ENCODE data around the gene BMP2K. TPM values are rescaled to one million over a fixed set of nuclear protein-coding genes. Genes with fewer than 3 reads are reported as not detected.

The BMP2K gene
- total and polyA plus RNA-seq, 8 donors: 4.7 to 68.7 (median 17.0) TPM

DNA sequence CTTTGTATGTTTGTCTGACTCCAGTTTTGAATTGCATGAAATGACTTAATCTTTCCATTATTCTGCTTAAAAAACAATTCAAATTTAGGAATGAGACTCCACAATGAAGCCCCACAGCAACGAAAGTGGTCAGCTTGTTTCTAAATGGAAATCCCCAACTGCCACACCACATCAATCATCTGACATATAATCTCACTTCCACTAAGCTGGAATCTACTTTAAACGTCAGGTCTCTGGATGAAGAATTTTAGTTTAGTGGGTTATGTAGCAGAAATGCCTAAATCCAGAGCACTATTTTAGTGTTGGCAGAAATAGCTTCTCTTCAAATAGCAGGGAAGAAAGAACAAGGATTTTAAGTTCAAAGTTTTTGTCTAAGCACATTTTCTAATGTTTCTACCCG is 1.7 kb upstream of the BMP2K start:
- H3K9me3 ChIP-seq: no peaks in the 10 kb centered on the region
- H3K36me3 ChIP-seq: no peaks in the 10 kb centered on the region
- peaks cover 9 to 32% (median 20%) of the 10 kb centered on the region in 4 donors for H3K4me1 ChIP-seq
- intact Hi-C loops (cut with DNase I; ENCODE audit: low total_unique reads): no loop called here
- DNase-seq: peak in 1 of 2 donors; percentile 20
- no peaks in the 10 kb centered on the region for H3K27me3 ChIP-seq
- 29 to 41% (median 31%) methylated on average over 3 of the region's 3 CpGs for WGBS, 5 donors
- no peak overlapping the region for H3K4me3 ChIP-seq
- peak overlapping the region in 4 of 5 donors; percentile 96 to 100 (median 99) for H3K27ac ChIP-seq
- TF ChIP-seq POLR2AphosphoS5 (IDR thresholded peaks at IDR 0.05) (no peak), POLR2A (IDR thresholded peaks at IDR 0.05) (no peak), EP300 (IDR thresholded peaks at IDR 0.05) (no peak)
- TF ChIP-seq, protein P1, sequence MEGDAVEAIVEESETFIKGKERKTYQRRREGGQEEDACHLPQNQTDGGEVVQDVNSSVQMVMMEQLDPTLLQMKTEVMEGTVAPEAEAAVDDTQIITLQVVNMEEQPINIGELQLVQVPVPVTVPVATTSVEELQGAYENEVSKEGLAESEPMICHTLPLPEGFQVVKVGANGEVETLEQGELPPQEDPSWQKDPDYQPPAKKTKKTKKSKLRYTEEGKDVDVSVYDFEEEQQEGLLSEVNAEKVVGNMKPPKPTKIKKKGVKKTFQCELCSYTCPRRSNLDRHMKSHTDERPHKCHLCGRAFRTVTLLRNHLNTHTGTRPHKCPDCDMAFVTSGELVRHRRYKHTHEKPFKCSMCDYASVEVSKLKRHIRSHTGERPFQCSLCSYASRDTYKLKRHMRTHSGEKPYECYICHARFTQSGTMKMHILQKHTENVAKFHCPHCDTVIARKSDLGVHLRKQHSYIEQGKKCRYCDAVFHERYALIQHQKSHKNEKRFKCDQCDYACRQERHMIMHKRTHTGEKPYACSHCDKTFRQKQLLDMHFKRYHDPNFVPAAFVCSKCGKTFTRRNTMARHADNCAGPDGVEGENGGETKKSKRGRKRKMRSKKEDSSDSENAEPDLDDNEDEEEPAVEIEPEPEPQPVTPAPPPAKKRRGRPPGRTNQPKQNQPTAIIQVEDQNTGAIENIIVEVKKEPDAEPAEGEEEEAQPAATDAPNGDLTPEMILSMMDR (IDR thresholded peaks at IDR 0.05): no peak

DNA sequence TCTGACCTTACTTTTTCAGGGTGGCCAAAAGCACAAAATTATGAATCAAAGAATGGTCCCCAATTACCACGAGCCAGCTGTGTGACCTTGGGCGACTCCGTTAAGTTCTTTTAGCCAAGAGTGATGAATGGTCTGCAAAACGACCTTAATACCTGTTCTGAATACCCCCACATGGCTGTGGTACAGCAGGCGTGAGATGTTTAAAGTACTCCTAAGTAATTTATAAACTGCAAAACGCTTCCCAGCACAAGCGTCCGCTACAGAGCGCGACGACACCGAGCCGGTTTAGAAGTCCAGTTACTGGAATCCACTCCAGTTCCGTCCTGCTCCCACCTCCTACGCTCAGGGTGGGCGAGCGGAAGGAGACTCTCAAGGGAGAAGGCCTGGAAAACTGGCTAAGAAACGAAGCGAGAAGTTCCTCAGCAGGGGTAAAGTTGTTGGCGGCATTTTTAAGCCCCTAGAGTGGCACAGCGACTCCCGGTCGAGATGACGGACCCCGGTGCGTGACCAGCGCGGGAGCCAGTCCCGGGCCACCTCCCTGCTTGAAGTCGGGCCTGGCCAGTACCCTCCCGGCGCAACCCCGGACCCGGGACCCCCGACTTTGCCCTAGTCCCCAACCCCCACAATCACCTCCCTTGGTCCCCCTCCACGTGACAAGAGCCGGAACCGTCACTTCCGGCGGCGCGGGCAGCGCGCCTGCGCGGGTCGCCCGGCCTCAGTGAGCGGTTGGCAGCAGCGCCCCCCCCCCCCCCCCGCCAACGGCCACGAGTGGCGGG is 659 bp upstream of the BMP2K start:
- Histone ChIP-seq H3K9me3 (no peaks in the 10 kb centered on the region), H3K4me1 (peaks cover 10 to 41% (median 23%) of the 10 kb centered on the region in 4 donors)
- intact Hi-C loops (cut with DNase I; ENCODE audit: low total_unique reads): no loop called here

DNA sequence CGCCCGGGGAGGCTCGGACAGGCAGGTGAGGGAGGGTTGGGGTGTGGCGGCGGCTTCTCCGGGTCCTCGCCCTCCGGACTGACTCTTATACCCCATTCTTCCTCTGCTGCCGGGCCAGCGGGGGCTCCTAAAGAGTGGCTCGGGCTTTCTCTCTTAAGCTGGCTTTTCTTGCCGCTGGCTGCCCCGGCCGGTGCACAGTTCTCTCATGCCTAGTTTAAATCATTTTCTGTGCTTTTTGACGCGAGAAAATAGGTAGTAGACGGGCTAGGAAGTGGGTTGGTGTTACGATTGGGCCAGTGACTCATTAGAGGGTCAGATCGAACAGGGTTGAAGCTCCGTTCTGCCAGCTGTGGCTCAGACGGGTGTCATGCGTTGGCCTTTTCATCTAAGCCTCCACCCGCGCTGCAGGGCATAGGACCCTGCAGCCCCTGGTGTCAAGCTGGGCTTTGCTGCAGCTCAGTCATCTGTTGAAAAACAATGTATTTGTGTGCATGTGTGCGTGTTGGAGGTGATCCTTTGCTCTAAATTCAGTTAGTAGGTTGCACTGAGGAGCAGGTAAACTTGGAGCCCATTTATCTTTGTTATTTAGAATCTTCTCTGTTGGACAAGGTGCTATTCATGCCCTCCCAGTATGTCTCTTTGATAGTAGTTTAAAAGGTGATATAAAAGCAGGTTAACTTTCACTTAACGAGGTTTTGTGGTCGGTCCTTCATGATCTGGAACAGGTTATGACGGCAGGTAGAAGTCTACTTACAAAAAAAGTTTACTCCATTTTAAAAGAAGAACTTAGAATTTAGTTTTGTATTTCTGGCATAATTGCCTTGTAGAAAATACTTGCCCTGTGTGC is 802 bp downstream of the BMP2K start:
- no peaks in the 10 kb centered on the region for H3K27me3 ChIP-seq
- H3K4me1 ChIP-seq: peaks cover 18 to 47% (median 31%) of the 10 kb centered on the region in 4 donors
- peak overlapping the region; percentile 68 to 94 (median 85) for H3K4me3 ChIP-seq
- intact Hi-C loops (cut with DNase I; ENCODE audit: low total_unique reads): no loop called here
- peak overlapping the region; percentile 92 to 100 (median 99) for H3K27ac ChIP-seq
- H3K36me3 ChIP-seq: no peaks in the 10 kb centered on the region
- no peaks in the 10 kb centered on the region for H3K9me3 ChIP-seq
- 1 to 4% (median 3%) methylated on average over 25 to 28 of the region's 28 CpGs for WGBS, 5 donors
- TF ChIP-seq POLR2A (IDR thresholded peaks at IDR 0.05) (no peak), POLR2AphosphoS5 (IDR thresholded peaks at IDR 0.05) (peak in 1 of 3 donors; percentile 24), EP300 (IDR thresholded peaks at IDR 0.05) (no peak)
- TF ChIP-seq, protein P1 (IDR thresholded peaks at IDR 0.05): no peak
- peak; percentile 39 to 66 for DNase-seq

More for the DNA sequence above, 659 bp upstream of the BMP2K start:
- 0 to 1% (median 0%) methylated on average over 28 to 53 of the region's 54 CpGs for WGBS, 5 donors
- H3K36me3 ChIP-seq: no peaks in the 10 kb centered on the region
- peak overlapping the region; percentile 92 to 100 (median 99) for H3K27ac ChIP-seq
- TF ChIP-seq EP300 (IDR thresholded peaks at IDR 0.05) (peak; percentile 55), POLR2AphosphoS5 (IDR thresholded peaks at IDR 0.05) (peak; percentile 4 to 47 (median 10))
- TF ChIP-seq, protein P1 (IDR thresholded peaks at IDR 0.05): no peak
- DNase-seq: peak; percentile 89 to 96
- peak overlapping the region; percentile 68 to 94 (median 85) for H3K4me3 ChIP-seq
- no peaks in the 10 kb centered on the region for H3K27me3 ChIP-seq

DNA sequence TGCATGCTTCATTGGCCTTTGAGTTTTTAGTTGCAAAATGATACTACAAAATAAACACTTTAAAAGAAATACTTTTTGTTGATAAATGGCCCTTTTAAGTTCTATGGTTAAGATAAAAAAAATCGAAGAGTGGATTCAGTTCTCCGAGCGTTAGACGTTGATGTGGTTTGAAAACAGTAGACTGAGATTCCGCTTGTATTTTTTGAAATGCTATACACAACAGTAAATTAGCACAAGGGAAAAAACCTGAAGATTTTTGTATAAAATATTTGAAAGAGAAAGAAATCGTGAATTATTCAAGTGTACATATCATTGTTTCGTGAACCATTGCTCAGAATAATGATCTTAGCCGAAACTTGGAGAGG is 1.4 kb downstream of the BMP2K start:
- Histone ChIP-seq H3K4me3 (peak overlapping the region; percentile 68 to 94 (median 85)), H3K4me1 (peaks cover 23 to 53% (median 35%) of the 10 kb centered on the region in 4 donors), H3K27ac (peak overlapping the region in 4 of 5 donors; percentile 96 to 100 (median 99)), H3K36me3 (no peaks in the 10 kb centered on the region), H3K27me3 (no peaks in the 10 kb centered on the region), H3K9me3 (no peaks in the 10 kb centered on the region)
- intact Hi-C loops (cut with DNase I; ENCODE audit: low total_unique reads): no loop called here
- no peak for DNase-seq
- WGBS, 5 donors: 61 to 71% (median 65%) methylated on average over 8 of the region's 8 CpGs
- no peak for TF ChIP-seq POLR2AphosphoS5 (IDR thresholded peaks at IDR 0.05)
- TF ChIP-seq, protein P1 (IDR thresholded peaks at IDR 0.05): no peak
- no peak for TF ChIP-seq POLR2A (IDR thresholded peaks at IDR 0.05)
- no peak for TF ChIP-seq EP300 (IDR thresholded peaks at IDR 0.05)

Data from stomach (tissue), 9 donors.